HTR-8/SVneo (cell line): ENCODE data around the gene ANP32B.

Experiments
- DNase-seq: peaks from one replicate; pipeline ENCODE4 v3.0.0; 2011; ENCODE audit warnings: low spot score, mixed read lengths; ENCODE audit not compliant: insufficient read length
- FAIRE-seq: peaks from 2 replicates; lab custom pipeline; 2011; peaks lifted over from hg19 to GRCh38; lab: Jason Lieb, UNC

ANP32B gene

DNA sequence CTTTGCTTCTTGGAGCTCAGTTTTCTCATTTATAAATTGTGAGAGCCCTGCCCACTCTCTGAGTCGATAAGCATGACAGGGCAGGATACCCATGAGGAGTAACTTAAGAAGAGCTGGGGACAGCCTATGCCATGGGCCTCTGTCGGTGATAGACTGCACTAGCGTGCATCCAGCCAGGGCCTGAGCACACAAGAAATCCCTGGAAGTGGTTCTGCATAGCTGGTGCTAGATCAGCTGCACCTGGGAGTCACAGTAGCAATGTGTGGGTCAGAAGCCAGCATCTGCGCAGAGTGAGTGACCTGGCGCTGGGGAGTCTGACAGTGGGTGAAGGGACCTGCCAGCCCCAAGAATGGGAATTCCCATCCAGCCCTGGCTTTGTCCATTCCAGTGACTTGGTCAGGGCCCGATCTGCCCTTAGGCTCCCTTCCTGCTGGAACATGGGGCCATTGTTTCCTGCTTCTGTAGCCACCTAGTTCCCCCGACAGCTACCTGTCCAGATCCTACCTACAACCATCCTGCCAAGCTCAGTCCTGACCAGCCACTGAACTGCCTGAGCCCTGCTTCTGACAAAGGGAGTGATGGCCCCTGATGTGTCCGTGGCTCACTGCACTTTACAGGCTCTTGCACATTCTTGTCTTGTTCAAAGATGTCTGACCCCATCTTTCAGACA is 37.5 kb downstream of the ANP32B start:
- DNase-seq: no peak
- no peak for FAIRE-seq

DNA sequence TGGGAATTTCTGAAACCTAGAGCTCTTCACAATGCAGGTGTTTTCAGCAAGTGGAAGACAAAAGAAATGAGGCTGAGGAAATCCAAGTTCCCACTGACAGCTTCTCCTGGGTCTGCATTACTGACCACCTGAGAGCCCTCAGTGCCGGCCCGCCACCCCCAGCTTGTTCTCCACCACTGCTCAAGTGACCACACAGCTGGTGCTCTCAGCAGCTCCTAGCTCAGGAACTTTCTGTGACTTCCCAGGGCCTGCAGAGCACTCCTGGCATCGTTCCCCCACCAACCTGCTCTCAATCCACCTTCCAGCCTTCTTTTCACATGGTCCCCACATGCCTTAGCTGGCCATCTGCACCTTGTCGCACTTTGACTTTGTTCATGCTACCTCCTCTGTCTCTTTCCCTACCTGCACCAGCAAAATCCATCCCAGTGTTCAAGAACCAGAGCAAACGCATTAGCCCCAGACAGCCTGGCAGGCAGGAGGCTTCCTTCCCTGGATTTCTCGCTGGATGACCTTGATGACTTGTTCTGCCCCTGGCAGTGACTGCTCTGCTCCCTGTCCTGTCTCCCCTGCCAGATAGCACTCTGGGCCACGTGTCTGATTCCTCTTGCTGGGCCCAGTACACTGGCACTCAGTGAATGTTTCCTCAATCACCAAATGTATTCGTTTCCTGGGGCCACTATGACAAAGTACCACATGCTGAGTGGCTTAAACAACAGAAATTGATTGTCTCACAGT is 38.3 kb downstream of the ANP32B start:
- FAIRE-seq: no peak
- DNase-seq: no peak

DNA sequence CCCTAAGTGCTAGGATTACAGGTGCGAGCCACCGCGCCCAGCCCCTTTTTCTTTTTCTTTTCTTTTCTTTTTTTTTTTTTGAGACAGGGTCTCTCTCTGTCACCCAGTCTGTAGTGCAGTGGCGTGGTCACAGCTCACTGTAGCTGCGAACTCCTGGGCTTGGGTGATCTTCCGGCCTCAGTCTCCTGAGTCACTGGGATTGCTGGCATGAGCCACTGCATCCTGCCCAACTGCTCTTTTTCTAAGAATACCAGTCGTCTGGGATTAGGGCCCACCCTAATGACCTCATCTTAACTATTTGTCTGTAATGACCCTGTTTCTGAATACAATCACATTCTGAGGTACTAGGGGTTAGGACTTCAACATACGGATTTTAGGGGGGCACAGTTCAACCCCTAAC is 39.3 kb downstream of the ANP32B start:
- FAIRE-seq (no peak), DNase-seq (no peak)

DNA sequence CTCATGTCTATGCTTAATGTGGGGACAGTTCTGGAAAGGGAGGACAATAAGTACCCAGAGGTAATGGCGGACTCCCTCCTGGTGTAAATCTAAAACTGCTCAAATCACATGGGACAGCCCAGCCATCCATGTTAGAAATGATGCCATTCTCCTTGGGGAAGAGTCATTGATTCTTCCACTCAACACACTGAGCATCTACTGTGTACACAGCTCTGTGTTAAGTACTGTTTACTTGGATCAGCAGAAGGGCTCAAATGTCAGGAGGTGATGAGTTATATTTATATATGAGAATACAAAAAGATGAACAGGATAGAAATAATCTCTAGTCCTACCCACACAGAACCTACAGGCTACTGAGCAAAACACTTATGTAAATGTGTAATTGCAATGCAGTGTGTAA is 41.6 kb downstream of the ANP32B start:
- FAIRE-seq (no peak), DNase-seq (no peak)

DNA sequence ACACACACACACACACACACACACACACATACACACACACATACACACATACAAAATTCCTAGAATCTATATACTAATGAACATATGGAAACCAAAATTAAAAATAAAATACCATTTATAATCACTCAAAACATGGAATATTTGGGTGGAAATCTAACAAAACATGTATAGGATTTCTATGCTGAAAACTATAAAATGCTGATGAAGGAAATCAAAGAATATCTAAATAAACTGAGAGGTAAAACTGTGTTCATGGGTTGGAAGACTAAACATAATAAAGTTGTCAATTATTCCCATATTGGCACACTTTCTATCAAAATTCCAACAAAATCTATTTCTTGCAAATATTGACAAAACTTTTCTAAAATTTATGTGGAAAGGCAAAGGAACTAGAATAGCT is 48.0 kb downstream of the ANP32B start:
- no peak for FAIRE-seq

DNA sequence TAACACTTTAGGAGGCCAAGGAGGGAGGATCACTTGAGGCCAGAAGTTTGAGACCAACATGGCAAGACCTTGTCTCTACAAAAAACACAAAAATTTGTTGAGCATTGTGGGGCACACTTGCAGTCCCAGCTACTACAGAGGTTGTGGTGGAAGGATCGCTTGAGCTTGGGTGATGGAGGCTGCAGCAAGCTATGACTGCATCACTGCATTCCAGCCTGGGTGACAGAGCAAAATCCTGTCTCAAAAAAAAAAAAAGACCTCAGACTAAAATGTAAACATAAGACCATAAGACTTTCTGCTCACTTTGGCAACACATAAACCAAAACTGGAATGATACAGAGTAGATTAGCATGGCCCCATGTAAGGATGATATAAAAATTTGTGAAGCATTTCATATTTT is 48.8 kb downstream of the ANP32B start:
- DNase-seq (no peak), FAIRE-seq (no peak)

More for the DNA sequence above, 48.0 kb downstream of the ANP32B start:
- no peak for DNase-seq

DNA sequence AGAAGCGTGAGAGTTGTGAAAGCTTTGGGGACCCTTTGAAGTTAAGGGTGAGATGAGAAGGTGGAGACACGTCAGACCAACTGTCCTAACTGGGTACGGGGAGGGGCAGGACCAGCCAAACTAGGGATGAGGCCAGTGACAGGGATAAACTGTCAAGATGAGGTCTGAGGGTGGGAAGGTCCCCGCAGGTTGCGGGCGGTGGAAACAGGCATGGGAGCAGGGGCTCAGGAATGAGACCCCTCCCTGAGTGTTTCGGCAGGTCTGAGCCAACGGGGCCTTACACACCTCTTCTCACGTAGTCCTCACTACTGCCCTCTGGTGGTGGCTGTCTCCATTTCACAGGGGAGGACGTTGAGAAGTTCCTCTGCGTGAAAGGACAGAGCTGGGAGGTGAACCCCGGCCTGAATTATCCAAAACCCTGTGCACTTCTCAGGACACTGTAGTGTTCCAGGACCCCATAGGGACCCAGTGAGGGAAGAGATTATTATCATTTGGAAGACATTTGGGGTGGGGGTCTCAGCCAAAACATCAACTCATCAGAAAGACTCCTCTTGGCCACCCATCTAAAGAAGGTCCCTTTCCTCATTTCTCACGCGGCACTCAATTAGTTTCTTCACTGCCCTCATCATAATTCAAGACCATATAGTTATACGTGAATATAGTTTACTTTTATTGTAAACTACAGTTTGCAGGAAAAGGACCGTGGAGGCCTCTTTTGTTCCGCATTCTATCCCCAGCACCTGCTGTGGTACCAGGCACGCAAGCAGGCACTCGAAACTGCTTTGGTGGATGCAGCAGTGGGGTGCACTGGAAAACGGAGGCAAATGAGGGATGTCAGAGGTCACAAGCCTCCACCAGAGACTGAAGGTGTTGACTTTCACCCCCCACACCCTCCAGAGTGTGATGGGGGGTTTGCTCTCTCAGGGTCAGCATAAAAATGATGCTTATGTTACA is 51.7 kb downstream of the ANP32B start:
- FAIRE-seq (no peak), DNase-seq (peak; percentile 42)

DNA sequence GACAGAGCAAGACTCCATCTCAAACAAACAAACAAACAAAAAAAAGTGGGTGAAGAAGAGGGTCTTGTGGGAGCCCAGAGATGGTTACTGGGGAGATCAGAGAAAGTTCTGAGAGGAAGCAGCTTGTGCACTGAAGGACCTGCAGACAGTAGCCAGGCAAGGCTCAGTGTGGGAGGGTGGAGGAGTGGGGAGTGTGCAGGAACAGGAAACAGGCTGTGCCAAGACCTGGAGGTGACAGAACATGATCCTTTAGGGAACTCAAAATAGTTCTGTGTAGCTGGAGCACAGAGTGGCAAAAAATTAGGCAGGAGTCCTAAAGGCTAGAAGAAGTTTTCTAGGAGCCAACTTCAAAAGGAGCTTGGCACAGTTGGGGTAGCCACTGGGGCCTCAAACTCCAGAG is 54.2 kb downstream of the ANP32B start:
- no peak for DNase-seq
- no peak for FAIRE-seq

DNA sequence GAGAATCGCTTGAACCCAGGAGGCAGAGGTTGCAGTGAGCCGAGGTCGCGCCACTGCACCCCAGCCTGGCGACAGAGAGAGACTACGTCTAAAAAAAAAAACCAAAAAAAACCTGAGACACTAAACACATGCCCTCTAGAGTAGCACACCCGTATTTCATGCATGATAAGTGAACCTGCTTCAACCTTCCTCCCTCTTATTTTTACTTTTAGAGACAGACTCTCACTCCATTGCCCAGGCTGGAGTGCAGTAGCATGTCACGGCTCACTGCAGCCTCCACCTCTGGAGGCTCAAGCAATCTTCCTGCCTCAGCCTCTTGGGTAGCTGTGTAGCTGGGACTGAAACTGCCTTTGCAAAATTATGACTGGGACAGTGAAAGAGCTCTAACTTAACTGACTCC is 55.8 kb downstream of the ANP32B start:
- no peak for DNase-seq
- FAIRE-seq: no peak

DNA sequence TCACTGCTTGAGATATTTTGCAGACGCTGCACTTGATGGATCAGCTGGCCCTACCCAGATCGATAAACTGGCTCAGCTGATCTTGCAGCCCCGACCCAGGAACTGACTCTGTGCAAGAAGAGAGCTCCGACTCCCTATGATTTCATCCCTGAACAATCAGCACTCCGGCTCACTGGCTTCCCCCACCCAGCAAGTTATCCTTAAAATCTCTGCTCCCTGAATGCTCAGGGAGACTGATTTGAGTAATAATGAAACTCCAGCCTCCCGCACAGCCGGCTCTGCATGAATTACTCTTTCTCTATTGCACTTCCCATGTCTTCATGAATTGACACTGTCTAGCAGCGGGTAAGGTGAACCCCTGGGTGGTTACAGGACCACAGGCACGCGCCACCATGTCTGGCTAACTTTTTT is 56.5 kb downstream of the ANP32B start:
- FAIRE-seq: no peak
- DNase-seq: no peak

DNA sequence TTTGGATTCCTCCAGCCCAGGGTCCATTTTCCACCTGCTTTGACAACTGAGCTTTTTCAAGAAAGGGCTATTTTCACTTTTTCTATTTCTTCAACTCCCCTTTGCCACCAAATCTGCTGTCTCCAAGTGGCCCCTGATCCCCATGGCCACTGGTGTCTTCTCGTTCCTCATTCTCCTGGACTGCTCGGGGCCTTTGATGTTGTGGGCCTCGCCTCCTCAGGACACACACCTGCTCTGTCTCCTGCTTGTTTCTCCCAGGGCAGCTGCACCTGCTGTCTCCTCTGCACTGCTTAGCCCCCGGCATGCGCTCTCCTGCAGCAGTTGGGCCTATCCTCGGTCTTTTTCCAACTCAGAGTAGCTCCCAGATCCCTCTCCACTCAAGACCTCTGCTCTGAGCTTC is 57.1 kb downstream of the ANP32B start:
- FAIRE-seq (no peak), DNase-seq (no peak)

DNA sequence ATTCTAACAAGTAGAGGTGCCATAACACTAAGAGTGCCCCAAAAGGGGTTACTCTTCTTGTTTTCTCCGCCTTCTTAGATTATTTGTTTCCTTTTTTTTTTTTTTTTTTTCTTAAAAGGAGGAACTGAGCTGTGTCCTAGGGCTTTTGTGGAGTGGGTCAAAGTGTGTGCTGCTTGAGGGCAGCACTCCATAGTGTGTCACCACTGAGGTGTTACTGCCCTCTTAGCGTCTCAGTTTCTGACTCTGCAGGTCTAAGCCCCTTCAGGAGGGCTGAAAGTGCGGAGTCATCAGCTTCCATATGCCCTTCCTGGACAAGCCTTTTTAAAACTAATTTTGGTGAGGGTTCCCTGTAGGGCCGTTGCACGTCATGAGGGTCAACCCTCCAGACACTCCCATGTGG is 60.8 kb downstream of the ANP32B start:
- FAIRE-seq: no peak
- DNase-seq: no peak

DNA sequence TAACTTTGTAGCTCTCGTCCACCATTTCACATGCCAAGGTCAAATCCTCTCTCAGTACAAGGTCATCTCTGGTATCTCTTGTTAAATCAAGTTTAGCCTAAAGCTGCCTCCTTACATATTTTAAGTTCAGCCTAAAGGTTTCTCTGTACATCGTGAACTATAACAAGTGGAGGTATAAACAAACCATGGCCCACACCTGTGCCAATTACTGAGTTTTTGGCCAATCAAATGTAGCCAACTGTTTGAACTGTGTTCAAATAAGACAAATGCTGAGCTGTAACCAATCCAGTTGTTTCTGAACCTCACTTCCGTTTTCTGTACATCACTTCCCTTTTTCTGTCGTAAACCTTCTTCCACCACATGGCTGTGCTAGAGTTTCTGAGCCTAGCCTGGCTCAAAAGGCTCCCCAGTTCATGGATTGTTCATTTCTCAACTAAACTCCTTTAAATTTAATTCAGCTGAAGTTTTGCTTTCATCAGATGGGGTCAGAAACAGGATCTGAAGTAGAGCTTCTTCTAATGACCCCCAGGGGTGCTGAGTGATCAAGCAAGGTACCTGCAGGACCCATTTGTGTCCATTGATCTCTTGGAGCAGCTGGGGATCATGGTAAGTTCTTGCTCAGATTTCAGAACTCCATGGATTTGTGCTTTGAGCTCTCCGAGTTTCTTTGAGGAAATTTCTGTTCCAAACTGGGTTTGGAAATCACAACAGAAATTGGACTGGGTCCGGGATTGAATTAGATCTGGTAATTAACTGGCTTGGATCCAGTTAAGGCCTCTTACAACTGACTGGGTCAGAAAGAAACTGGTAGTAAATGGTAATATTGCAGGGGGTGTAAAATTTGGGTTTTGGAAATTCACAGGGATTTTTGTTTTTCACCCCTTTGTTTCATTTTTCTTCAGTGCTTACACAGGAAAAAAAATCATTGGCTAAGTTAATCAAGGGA is 62.4 kb downstream of the ANP32B start:
- no peak for DNase-seq
- FAIRE-seq: no peak

DNA sequence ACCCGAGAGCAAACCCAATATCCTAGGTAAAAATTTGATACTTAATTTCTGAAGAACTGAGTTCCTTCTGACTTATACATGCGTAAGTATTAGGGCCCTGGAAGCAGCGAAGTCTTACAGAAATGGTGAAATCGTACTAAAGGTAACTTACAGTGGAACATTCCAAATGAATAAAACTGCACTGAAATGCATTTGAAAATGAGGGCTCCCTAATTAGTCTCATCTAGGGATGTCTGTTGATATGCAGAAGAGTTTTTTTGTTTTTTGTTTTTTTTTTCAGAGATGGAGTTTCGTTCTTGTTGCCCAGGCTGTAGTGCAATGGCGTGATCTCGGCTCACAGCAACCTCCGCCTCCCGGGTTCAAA is 63.0 kb downstream of the ANP32B start:
- FAIRE-seq: no peak
- no peak for DNase-seq

DNA sequence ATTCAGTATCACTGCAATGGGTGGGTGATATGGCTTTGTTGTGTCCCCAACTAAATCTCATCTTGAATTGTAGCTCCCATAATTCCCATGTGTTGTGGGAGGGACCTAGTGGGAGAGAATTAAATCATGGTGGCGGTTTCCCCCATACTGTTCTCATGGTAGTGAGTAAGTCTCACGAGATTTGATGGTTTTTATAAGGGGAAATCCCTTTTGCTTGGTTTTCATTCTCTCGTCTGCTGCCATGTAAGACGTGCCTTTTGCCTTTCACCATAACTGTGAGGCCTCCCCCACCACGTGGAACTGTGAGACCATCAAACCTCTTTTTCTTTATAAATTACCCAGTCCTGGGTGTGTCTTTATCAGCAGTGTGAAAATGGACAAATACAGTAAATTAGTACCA is 63.9 kb downstream of the ANP32B start:
- DNase-seq: no peak
- no peak for FAIRE-seq

DNA sequence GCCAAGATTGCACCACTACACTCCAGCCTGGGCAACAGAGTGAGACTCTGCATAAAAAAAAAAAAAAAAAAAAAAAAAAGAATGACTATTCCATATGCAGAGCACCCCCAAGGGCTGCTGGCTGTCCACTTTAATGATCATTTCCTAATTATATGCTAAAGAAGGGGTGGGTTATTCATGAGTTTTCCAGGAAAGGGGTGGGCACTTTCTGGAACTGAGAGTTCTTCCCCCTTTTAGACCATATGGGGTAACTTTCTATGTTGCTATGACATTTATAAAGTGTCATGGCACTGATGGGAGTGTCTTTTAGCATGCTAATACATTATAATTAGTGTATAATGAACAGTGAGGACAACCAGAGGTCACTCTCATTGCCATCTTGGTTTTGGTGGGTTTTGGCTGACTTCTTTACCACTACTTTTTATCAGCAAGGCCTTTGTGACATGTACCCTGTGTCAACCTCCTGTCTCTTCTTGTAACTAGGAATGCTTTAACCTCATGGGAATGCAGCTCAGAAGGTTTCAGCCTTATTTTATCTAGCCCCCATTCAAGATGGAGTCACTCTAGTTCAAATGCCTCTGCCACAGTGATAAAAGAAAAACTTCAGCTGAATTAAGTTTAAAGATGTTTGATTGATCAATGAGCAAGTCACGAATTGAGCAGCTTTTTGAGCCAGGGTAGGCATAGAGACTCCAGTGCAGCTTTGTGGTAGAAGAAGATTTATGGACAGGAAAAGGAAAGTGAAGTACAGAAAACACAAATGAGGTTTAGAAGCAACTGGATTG is 66.3 kb downstream of the ANP32B start:
- DNase-seq (no peak), FAIRE-seq (no peak)

DNA sequence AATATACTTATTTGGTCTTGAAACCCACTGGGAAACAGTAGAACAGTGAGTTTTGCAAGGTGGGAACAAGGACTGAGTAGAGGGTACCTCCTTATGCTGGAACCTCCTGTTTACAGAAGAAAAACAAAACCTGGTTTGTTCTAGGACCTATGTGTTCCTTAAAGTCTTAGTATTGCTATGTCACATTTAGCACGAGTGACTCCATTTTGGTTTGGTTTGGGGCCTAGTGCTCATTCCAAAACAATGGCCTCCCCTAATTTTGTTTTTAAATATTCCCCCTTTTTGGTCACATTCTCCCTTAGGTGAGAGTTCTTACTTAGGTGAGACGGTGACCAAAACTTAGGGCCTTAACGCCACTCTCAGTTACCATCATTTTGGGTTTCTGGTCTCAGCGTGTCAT is 67.2 kb downstream of the ANP32B start:
- FAIRE-seq (no peak), DNase-seq (no peak)

DNA sequence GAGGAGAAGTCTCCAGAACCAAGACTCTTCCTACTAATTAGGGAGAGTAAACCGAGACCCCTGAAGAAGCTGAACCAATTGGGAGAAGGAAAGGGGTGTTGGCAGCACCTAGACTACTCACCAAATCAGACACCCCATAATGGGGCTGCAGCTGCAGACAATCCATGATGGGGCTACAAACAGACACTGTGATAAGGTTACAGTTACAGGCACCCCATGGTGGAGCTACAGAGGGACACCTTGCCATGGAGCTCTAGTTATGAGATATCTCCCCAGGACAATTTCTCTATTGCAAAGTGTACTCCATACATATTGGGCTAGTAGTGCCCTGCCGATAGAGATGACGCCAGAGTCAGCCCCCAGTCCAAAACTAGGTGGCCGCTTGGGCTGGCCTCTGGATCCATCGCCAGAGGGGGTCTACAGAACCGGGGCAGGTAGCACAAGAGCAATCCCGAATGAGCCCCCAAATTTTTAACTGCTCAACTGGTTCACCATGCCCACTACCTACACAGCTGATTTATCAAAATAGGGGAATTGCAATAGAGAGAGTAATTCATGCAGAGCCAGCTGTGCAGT is 71.3 kb downstream of the ANP32B start:
- FAIRE-seq: no peak
- no peak for DNase-seq
